H1 (cell line): Measurements from ENCODE around the gene DNMT1. TPM values are rescaled to one million over a fixed set of nuclear protein-coding genes. Genes with fewer than 3 reads are reported as not detected.

ENCODE experiments used
- ATF3 ChIP-seq: IDR thresholded peaks from 2 replicates; pipeline ENCODE4 v1.6.1; 2011; ENCODE audit warnings: low read depth, mild to moderate bottlenecking, low read length; ENCODE audit not compliant: insufficient read depth
- CHD7 ChIP-seq: fragments of 300-600 bp; sonication (generic); IDR thresholded peaks from 2 replicates; pipeline ENCODE4 v1.7.1; 2012; ENCODE audit warnings: low read length, moderate library complexity, mild to moderate bottlenecking, inconsistent platforms; ENCODE audit not compliant: insufficient replicate concordance
- POLR2A ChIP-seq, 2 experiments: IDR thresholded peaks; 1 replicate in 1 of 2; 2 replicates in 1 of 2; pipeline ENCODE4 v1.6.1; 2011; ENCODE audit warnings: low read depth in 2 of 2, low read length in 2 of 2, mild to moderate bottlenecking in 2 of 2; ENCODE audit errors: control extremely low read depth in 1 of 2
- YY1 ChIP-seq: IDR thresholded peaks from 2 replicates; pipeline ENCODE4 v1.6.1; 2011; ENCODE audit warnings: low read depth, mild to moderate bottlenecking, low read length
- ZNF274 ChIP-seq: IDR thresholded peaks from 2 replicates; pipeline ENCODE4 v1.7.0; 2012; ENCODE audit warnings: low read length, borderline replicate concordance; ENCODE audit errors: extremely low read depth
- polyA plus RNA-seq, 7 experiments: library from polyadenylated mRNA; depleted of rRNA in 3 of 7; stranded (reverse) in 5 of 7; unstranded in 2 of 7; fragments of >200 nt in 5 of 7; fragments of 200-250 nt in 2 of 7; gene quantifications; 1 replicate in 5 of 7; 2 replicates in 1 of 7; 4 replicates in 1 of 7; pipeline versions ENCODE4 v1.2.1 to v1.2.3, GENCODE V29; 2011 to 2013; ENCODE audit warnings: missing spikeins in 2 of 7, mixed read lengths in 2 of 7
- total RNA-seq: library from RNA; stranded (reverse); fragmentation: NEBNext Ultra II Directional; extraction: Animal tissue kit (Norgen Biotek cat#: 25700); gene quantifications from 2 replicates; pipeline ENCODE4 v1.2.1, GENCODE V29; 2021

The DNMT1 gene
- total and polyA plus RNA-seq, 2 of the 8 experiments (the other 6 are each of a cell fraction or from before 2014, with no cell fraction given) = 101 to 210 TPM

- TF ChIP-seq CHD7 (no peak), POLR2A (IDR thresholded peaks at IDR 0.05; ENCODE audit: control extremely low read depth in 1 of 2, low read depth in 2 of 2, low read length in 2 of 2) (no peak), ATF3 (no peak), ZNF274 (no peak), YY1 (no peak)
Observed at GRCh38 chr19:10195199-10195519, 406 bp upstream of the DNMT1 start (continued).
